ENCODE data around the gene DNMBP. TPM values are rescaled to one million over a fixed set of nuclear protein-coding genes. Genes with fewer than 3 reads are reported as not detected.

Gene DNMBP
- total and polyA plus RNA-seq, 2 of the 4 experiments (the other 2 are of a cell fraction), result 10.9 to 13.6 TPM

DNA sequence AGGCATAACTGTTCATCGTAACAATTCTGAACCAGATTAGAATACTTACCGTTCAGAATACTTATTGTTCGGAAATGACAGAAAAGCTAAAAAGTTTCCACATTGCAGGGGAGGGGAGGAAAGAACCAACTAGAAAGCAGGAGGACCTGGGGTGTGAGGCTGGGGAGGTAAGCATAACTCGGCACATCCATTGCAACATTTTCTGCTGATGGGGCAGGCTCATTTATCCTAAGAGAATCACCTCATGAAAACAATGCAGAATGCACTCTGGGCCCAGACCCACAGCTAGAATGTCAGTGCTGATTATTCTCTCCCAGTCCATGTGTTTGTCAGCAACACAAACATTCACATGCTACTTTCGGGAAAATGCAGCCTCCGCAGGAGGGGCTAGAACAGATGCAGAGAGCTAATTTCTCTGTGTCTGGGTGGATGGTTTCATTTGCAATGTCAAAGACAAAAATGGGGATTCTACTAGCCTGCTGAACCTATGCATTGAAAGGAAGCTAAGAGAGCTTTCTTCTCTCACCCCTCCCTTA, 9.6 kb downstream of the DNMBP start:
- H4K91ac ChIP-seq (ENCODE audit: insufficient read depth, low read depth, low read length), result no peak overlapping the region
- H4K20me1 ChIP-seq (ENCODE audit: insufficient read depth, low read length), result peaks cover 7% of the 10 kb centered on the region; the same call in 1 of the 2 replicates
- no peak overlapping the region for H2AK9ac ChIP-seq (replicated peaks; ENCODE audit: low read depth, low read length, poor library complexity)
- H3K23ac ChIP-seq (ENCODE audit: low read depth, low read length), result no peak overlapping the region
- H4K8ac ChIP-seq (ENCODE audit: low read depth in 2 of 2, low read length in 2 of 2), result peak overlapping the region in 1 of 2 experiments; percentile 12; a peak in 1 of 4 replicates
- no peak overlapping the region; the same call in 1 of the 2 replicates for H3K4me2 ChIP-seq (ENCODE audit: low read depth, low read length)
- peak overlapping the region; percentile 48; the same call in 1 of the 2 replicates for H2AK5ac ChIP-seq (ENCODE audit: low read depth, low read length)
- H3K9me1 ChIP-seq (ENCODE audit: insufficient read depth, low read length), result peaks cover 14% of the 10 kb centered on the region
- no peak overlapping the region for H2BK15ac ChIP-seq (ENCODE audit: low read depth, low read length)
- no CpG with 5 or more reads among the region's 6 CpGs for WGBS, 2 experiments (ENCODE audit: extremely low coverage in 2 of 2, insufficient read length in 1 of 2)
- no peak overlapping the region for H2AFZ ChIP-seq (replicated peaks; ENCODE audit: low read length, poor library complexity)
- DNase-seq (no peak), ATAC-seq (ENCODE audit: low read depth) (no peak)
- peaks cover 22% of the 10 kb centered on the region for H3K4me1 ChIP-seq (ENCODE audit: control insufficient read depth, insufficient read depth, low read length)
- no peaks in the 10 kb centered on the region for H3K36me3 ChIP-seq (ENCODE audit: control insufficient read depth, insufficient read depth, low read length)
- H4K5ac ChIP-seq (ENCODE audit: low read depth, low read length), result no peak overlapping the region
- H3K56ac ChIP-seq (ENCODE audit: extremely low read depth, insufficient read depth, low read length), result no peak overlapping the region
- BruUV-seq (replicated peaks), result no TSS peak
- in situ Hi-C loops (cut with MboI; ENCODE audit: low sequenced_read_pairs), result no loop called here
- CTCF ChIA-PET, result interaction anchor here (1.0 to 1.2 kb wide), 3 partner anchors 10 to 155 kb away, joined by 3 to 6 read pairs (median 3); partner anchors contain the start of gene DNMBP
- H2BK5ac ChIP-seq (ENCODE audit: low read depth, low read length, poor library complexity, severe bottlenecking), result no peak overlapping the region
- peak overlapping the region; percentile 39; the same call in 1 of the 2 replicates for H3K4ac ChIP-seq (ENCODE audit: low read depth, low read length)
- H3K18ac ChIP-seq (ENCODE audit: low read depth, low read length), result no peak overlapping the region
- intact Hi-C loops (cut with micrococcal nuclease), result no loop called here
- H3K79me1 ChIP-seq (ENCODE audit: low read depth in 1 of 2, low read length in 2 of 2), result peaks cover 13 to 51% of the 10 kb centered on the region in 2 experiments
- no peak overlapping the region; the same call in 1 of the 2 replicates for H2BK20ac ChIP-seq (ENCODE audit: low read depth, low read length)
- H3K9ac ChIP-seq (ENCODE audit: low read depth, low read length), result no peak overlapping the region
- peak overlapping the region; percentile 70; the same call in 1 of the 2 replicates for H3K14ac ChIP-seq (replicated peaks; ENCODE audit: low read depth, low read length)
- H2BK120ac ChIP-seq (ENCODE audit: low read depth, low read length), result 0 out of 2 replicates have a peak overlapping the region, but pooled peaks have one; percentile 19
- no peak overlapping the region for H3K27ac ChIP-seq (ENCODE audit: insufficient read depth, low read length)
- TF ChIP-seq RAD21 (IDR thresholded peaks at IDR 0.05; ENCODE audit: low read length) (no peak), RFX5 (IDR thresholded peaks at IDR 0.05; ENCODE audit: low read depth, low read length) (no peak), CEBPB (IDR thresholded peaks at IDR 0.05; ENCODE audit: low read depth, low read length) (no peak), MAFK (IDR thresholded peaks at IDR 0.05; ENCODE audit: low read depth, low read length) (no peak), CHD1 (IDR thresholded peaks at IDR 0.05; ENCODE audit: low read depth, low read length) (no peak), BHLHE40 (IDR thresholded peaks at IDR 0.05; ENCODE audit: low read depth, low read length) (no peak), NFE2L2 (IDR thresholded peaks at IDR 0.05; ENCODE audit: low read depth, low read length) (no peak), POLR2A (IDR thresholded peaks at IDR 0.05; ENCODE audit: low read depth, low read length) (no peak), RCOR1 (IDR thresholded peaks at IDR 0.05; ENCODE audit: insufficient replicate concordance, low read length) (no peak), FOS (IDR thresholded peaks at IDR 0.05; ENCODE audit: low read depth, low read length) (no peak), MAZ (IDR thresholded peaks at IDR 0.05; ENCODE audit: borderline replicate concordance, low read depth, low read length) (no peak), MXI1 (IDR thresholded peaks at IDR 0.05; ENCODE audit: borderline replicate concordance, low read depth, low read length) (no peak), SMC3 (IDR thresholded peaks at IDR 0.05; ENCODE audit: low read depth, low read length) (no peak)
- TF ChIP-seq, protein P1, sequence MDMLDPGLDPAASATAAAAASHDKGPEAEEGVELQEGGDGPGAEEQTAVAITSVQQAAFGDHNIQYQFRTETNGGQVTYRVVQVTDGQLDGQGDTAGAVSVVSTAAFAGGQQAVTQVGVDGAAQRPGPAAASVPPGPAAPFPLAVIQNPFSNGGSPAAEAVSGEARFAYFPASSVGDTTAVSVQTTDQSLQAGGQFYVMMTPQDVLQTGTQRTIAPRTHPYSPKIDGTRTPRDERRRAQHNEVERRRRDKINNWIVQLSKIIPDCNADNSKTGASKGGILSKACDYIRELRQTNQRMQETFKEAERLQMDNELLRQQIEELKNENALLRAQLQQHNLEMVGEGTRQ (IDR thresholded peaks at IDR 0.05; ENCODE audit: low read depth, low read length), result no peak
- TF ChIP-seq, protein P2, sequence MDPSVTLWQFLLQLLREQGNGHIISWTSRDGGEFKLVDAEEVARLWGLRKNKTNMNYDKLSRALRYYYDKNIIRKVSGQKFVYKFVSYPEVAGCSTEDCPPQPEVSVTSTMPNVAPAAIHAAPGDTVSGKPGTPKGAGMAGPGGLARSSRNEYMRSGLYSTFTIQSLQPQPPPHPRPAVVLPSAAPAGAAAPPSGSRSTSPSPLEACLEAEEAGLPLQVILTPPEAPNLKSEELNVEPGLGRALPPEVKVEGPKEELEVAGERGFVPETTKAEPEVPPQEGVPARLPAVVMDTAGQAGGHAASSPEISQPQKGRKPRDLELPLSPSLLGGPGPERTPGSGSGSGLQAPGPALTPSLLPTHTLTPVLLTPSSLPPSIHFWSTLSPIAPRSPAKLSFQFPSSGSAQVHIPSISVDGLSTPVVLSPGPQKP (IDR thresholded peaks at IDR 0.05; ENCODE audit: borderline replicate concordance, low read depth, low read length), result no peak
- POLR2A ChIA-PET (ENCODE audit: unreplicated experiment), result no interaction called here
- H3K4me3 ChIP-seq (ENCODE audit: insufficient read depth, low read depth, low read length), result no peak overlapping the region
- no peaks in the 10 kb centered on the region for H3K27me3 ChIP-seq (ENCODE audit: control insufficient read depth, insufficient read depth, low read length)
- H3K9me3 ChIP-seq (ENCODE audit: control insufficient read depth, insufficient read depth, low read length), result no peaks in the 10 kb centered on the region
- dilution Hi-C loops (cut with HindIII; ENCODE audit: low sequenced_read_pairs, unreplicated experiment), result no loop called here
